ENCODE measurements around the gene PTPRG.

PTPRG gene

DNA sequence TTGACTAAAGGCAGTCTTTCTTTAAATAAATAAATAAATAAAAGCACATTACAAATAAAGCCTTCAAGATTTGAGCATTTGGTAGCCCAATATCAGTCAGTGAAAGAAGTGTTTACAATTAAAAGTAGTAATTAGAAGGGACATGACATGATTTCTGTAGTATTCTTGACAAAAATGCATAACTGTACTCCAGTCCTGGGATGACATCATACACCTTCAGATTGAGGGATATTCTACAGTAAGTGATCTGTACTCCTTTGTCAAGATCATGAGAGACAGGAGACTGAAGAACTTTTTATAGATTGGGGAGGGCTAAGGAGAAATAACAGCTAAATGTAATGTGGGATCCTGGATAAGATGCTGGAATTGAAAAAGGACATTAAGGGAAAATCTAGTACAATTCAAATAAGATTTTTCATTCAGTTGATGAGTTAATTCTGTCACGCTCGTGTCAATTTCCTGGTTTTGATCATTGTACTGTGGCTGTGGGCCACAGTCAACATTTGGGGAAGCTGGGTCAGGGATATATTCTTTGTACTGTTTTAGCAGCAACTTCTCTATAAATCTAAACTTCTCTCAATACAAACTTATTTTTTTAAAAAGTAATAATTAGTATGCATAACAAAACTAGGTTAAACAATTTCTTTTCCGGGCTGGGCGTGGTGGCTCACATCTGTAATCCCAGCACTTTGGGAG lies 314.8 kb downstream of the PTPRG start:
- DNase-seq, result no peak

GRCh38 chr3:61876797-61877196 lies 315.4 kb downstream of the PTPRG start:
- DNase-seq, result no peak

DNA sequence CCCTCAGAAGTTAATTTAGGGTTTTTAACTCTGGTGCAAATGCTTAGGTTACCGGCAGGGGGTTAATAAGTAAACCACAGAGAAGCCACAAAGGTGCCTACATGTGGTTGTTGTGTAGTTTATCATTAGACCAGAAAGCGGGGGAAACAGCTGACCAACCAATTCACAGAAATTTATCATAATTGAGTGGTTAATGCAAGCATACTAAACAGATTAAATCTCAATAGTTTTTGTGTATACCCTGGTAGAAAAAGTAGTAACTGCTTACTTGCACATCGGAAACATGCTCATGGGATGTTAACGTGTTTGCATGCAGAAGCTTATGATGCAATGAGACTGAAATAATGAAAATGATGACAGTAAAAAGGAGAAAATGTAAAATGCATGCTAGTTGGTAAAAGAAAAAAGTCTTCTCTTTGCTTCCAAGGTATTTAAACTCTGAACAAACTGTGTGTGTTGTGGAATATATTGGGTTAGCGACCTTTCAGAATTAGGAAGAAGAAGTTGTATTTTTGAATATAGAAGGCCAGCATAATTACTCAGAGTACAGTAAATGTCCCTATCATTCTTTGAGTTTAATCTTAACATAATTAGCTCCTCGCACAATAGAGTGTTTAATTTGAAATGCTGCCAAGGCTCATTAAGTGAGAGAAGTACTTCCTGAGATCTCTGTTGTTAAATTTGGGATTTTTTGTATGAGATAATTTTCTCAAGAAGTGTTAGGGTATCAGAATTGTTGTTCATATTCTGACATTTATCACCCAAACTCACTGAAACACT lies 316.2 kb downstream of the PTPRG start:
- no peak for DNase-seq

DNA sequence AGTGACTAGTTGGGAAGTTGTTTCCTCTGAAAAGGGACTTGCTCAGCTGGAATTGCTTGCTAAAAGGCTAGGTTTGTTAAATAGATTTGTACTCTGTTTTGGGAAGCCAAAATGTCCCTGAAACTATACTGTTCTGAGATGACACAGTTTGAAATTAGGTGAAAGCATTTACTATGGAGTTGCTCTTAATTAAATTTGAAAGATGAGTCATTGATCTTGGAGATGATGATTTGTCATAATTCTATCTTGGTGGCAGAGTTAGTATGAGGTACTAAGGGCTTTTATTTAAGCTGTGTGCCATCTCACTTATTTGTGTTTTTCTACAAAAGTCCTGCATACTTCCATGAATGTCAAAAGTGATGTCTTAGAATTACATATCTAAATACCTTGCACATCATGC lies 320.9 kb downstream of the PTPRG start:
- no peak for DNase-seq

- DNase-seq, result no peak
Observed at GRCh38 chr3:61884794-61885193, 323.4 kb downstream of the PTPRG start.

- no peak for DNase-seq
Observed at GRCh38 chr3:61885414-61885813, 324.0 kb downstream of the PTPRG start.

- no peak for DNase-seq
Observed at GRCh38 chr3:61887206-61887605, 325.8 kb downstream of the PTPRG start.

- no peak for DNase-seq
Observed at GRCh38 chr3:61889259-61889658, 327.9 kb downstream of the PTPRG start.

GRCh38 chr3:61890167-61890566 lies 328.8 kb downstream of the PTPRG start:
- DNase-seq, result no peak

DNA sequence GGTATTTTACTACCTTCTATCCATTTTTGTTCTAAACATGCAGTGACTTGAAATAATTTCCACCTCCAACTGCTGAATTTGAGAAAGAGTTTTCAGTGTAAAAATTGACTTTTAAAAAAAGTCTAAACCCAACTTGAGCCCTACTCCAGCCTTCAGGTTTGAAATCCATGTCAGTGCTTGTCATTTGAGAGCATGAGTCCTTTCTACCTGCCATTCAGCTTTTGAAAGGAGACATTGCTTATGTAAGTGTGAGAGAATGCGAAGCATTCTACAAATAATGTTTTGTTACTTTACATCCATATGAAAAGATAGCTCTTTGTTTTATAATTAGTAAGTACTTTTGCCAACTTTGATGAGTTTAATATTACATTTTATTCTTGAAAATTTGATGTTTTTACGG lies 329.2 kb downstream of the PTPRG start:
- no peak for DNase-seq

- DNase-seq, result no peak
Observed at GRCh38 chr3:61892891-61893290, 331.5 kb downstream of the PTPRG start.

DNA sequence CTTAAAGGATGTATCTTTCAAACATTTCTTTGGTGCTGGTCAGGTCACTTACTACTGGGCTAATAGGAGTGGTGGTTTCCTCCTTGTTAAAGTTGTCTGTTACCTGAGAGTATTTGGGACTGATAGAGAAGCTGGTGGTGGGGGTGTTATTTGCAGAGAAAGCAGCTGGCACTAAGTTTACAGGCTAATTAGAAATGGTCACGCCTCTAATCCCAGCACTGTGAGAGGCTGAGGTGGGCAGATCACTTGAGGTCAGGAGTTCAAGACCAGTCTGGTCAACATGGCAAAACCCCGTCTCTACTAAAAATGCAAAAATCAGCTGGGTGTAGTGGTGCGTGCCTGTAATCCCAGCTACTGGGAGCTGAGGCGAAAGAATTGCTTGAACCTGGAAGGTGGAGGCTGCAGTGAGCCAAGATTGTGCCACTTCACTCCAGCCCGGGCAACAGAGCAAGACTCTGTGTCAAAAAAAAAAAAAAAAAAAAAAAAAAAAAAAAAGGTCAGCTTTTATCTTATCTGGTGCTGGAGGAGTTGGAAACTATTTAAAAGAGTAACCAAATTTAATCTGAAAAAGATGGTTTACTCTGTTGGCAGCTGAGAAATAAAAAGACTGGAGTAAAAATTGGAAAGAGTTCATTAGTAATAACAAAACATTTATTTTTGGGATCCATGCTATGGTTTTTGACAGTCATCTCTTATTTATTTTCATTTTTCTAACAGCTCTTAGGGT lies 332.6 kb downstream of the PTPRG start:
- DNase-seq, result no peak

DNA sequence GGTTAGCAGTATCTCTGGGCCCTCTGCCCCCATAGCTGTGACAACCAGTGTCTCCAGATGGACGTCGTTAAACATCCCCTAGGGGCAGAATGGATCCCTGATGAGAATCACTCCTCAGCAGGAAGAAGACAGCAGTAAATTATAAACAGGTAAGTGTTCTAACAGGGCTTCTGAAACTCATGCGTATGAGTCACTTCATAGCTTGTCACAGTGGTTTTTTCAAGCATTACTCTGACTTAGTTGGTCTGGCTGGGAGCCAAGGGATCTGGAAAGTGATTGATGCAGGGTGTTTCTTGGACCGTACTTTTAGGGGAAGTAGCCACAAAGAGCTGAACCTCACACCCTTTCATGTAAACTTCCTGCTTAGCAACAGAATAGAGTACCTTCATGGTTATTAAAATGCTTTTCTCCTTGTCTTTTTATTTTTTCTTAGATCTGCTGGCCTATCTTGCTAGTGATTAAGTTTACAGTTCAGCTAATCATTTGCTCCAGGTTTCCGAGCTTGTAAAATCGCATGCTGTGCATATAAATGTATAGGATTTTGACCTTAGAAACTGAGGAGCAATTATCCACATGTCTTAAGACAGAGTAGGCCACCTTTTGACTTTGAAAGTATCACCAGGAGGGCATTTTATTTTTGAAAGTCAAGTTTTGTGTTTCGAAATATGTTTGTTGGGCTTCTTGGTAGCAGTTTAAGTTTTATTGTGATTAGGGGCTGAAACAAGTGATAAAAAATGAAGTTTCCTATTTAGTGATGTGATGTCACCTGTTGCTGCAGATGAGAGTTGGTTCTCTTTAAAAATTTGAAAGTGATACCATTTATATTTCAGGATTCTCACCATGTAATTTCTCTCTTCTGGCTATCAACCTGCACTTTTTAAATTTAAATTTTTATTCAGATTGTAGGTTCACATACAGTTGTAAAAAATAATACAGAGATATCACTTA lies 333.9 kb downstream of the PTPRG start:
- DNase-seq, result no peak

GRCh38 chr3:61896251-61896650 lies 334.9 kb downstream of the PTPRG start:
- no peak for DNase-seq

GRCh38 chr3:61897848-61898247 lies 336.5 kb downstream of the PTPRG start:
- no peak for DNase-seq

DNA sequence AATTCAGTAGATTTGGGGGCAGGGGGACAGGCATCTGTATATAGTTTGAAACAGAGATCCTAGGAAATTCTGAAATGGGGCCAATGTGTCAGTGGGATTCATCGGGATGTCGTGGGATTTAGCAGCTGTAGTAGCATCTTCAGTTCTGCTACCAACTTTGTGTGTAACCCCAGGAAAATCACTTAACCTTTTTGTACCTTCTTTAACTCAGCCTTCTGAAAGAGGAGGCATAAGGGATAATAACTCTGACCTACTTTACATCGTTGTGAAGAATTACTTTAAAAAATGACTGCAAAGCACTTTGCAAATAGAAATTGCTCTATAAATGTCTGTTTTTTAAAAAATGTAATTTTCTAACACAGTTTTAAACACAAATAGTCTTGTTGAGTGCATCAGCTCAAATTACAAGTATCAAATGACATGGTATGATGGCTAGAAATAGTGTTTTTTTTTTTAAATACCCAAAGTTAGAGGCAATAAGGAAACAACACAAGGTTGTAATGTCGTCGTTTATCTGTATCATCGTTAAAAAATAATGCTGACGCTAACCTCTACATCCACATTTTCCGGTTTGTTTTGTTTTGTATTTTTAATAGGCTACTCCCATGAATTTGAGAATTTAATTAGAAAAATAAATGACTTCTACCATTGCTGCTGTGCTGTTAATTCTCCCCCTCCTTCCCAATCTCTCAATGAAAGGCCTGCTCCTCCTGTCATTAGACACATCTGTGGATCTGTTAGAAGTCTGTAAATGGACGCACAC lies 338.5 kb downstream of the PTPRG start:
- DNase-seq, result no peak

DNA sequence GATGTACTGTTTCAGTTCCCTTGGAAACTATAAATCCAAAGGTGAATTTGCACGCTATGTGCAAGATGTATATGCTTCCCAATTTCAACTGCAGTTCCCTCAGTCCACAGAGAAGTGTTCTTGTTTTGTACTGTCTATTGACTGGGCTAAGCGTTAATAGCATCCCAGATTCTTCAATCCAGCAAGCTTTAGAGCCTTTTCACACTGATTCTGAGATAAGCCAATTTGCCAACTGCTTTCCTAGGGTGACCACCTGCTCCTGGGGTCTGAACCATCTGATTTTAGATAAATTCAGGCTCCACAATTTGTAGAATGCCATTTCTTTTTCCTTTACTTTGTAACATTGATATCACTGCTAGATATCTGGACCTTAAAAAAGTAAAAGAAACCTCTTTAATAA lies 340.1 kb downstream of the PTPRG start:
- DNase-seq, result no peak

DNA sequence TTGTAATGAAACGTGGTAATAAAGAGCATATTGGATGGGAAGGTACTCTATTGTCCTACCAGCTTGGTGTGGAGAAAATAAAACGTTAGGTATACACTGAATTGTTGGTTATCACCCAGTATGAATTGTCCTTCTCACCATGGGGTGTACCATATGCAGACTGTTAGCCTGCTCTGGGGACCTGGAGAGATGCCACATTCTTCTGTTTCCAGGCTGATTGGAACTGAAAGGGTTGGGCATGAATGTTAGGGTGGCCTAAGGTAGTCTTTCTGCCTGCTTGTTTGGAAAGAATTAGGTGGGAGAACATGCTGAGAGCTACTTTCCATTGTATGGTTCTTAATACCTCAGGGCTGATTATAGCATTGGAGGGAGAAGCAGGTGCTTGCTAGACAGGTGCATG lies 340.6 kb downstream of the PTPRG start:
- no peak for DNase-seq

GRCh38 chr3:61903074-61903473 lies 341.7 kb downstream of the PTPRG start:
- DNase-seq, result no peak

- DNase-seq, result no peak
Observed at GRCh38 chr3:61903931-61904657, 342.7 kb downstream of the PTPRG start.

- DNase-seq, result no peak
Observed at GRCh38 chr3:61907210-61907795, 345.9 kb downstream of the PTPRG start.
